HepG2 (cell line): ENCODE results near the gene SLC41A1. TPM values are rescaled to one million over a fixed set of nuclear protein-coding genes. Genes with fewer than 3 reads are reported as not detected.
A peak's percentile ranks its signal among the peaks of the same experiment; 100 is the strongest.

ENCODE experiments used
- ARID4A ChIP-seq: sonication (generic); formaldehyde crosslinking; IDR thresholded peaks from 2 replicates; pipeline ENCODE4 v1.5.0; 2020; ENCODE audit warnings: mild to moderate bottlenecking, missing genetic modification reagents, borderline replicate concordance
- ATF1 ChIP-seq: IDR thresholded peaks from 2 replicates; pipeline ENCODE4 v1.6.1; 2016; ENCODE audit warnings: mild to moderate bottlenecking, control low read depth
- CBFB ChIP-seq: sonication (generic); formaldehyde crosslinking; IDR thresholded peaks from 2 replicates; pipeline ENCODE4 v1.4.0; 2020; ENCODE audit warnings: missing genetic modification reagents
- DMAP1 ChIP-seq: IDR thresholded peaks from 2 replicates; pipeline ENCODE4 v1.6.1; 2016
- HMG20B ChIP-seq: conservative IDR thresholded peaks from 2 replicates; pipeline ENCODE4 v1.6.1; 2016; ENCODE audit warnings: missing genetic modification reagents, missing compliant biosample characterization
- IKZF5 ChIP-seq: IDR thresholded peaks from 2 replicates; pipeline ENCODE4 v1.6.1; 2018; ENCODE audit warnings: missing genetic modification reagents, mild to moderate bottlenecking, missing compliant biosample characterization
- KMT2B ChIP-seq: IDR thresholded peaks from 2 replicates; pipeline ENCODE4 v1.6.1; 2016; ENCODE audit warnings: missing genetic modification reagents, missing compliant biosample characterization
- MYC ChIP-seq: sonication (generic); formaldehyde crosslinking; IDR thresholded peaks from 2 replicates; pipeline ENCODE4 v1.9.0; 2021; ENCODE audit warnings: missing genetic modification reagents, borderline replicate concordance
- MYPOP ChIP-seq: sonication (generic); formaldehyde crosslinking; IDR thresholded peaks from 2 replicates; pipeline ENCODE4 v1.8.1; 2023; ENCODE audit warnings: mild to moderate bottlenecking, moderate library complexity, missing genetic modification reagents
- PAXIP1 ChIP-seq: sonication (generic); formaldehyde crosslinking; conservative IDR thresholded peaks from 2 replicates; pipeline ENCODE4 v1.4.0; 2020; ENCODE audit warnings: mild to moderate bottlenecking, missing genetic modification reagents, moderate library complexity
- SNAPC5 ChIP-seq: sonication (generic); formaldehyde crosslinking; IDR thresholded peaks from 2 replicates; pipeline ENCODE4 v1.8.1; 2023; ENCODE audit warnings: mild to moderate bottlenecking, missing genetic modification reagents, borderline replicate concordance
- SP5 ChIP-seq: IDR thresholded peaks from 2 replicates; pipeline ENCODE4 v1.6.1; 2016; ENCODE audit warnings: low read depth, borderline replicate concordance
- TAF15 ChIP-seq: fragments of 200-400 bp; formaldehyde crosslinking; IDR thresholded peaks from one replicate; pipeline ENCODE4 v1.6.1; 2018; ENCODE audit warnings: mild to moderate bottlenecking, low read depth, low read length; ENCODE audit not compliant: poor library complexity, severe bottlenecking
- TARDBP ChIP-seq: sonication (generic); formaldehyde crosslinking; IDR thresholded peaks from 2 replicates; pipeline ENCODE4 v1.8.0; 2022; ENCODE audit warnings: mild to moderate bottlenecking, missing genetic modification reagents
- ZNF136 ChIP-seq: sonication (generic); formaldehyde crosslinking; IDR thresholded peaks from 2 replicates; pipeline ENCODE4 v1.8.1; 2022; ENCODE audit warnings: low read depth, mild to moderate bottlenecking, moderate library complexity, missing genetic modification reagents
- ZNF619 ChIP-seq: sonication (generic); formaldehyde crosslinking; IDR thresholded peaks from 2 replicates; pipeline ENCODE4 v1.4.0; 2020; ENCODE audit warnings: mild to moderate bottlenecking, missing genetic modification reagents
- ZNF841 ChIP-seq: sonication (generic); formaldehyde crosslinking; IDR thresholded peaks from 2 replicates; pipeline ENCODE4 v1.8.1; 2023; ENCODE audit warnings: missing genetic modification reagents, borderline replicate concordance
- ZSCAN9 ChIP-seq: IDR thresholded peaks from 2 replicates; pipeline ENCODE4 v1.6.1; 2016; ENCODE audit warnings: borderline replicate concordance
- polyA plus RNA-seq, 8 experiments: library from polyadenylated mRNA; depleted of rRNA in 3 of 8; stranded (reverse) in 7 of 8; unstranded in 1 of 8; fragments of >200 nt; fragmentation: Illumina TruSeq in 4 of 8; extraction: Trizol in 4 of 8; gene quantifications; 2 replicates each; pipeline versions ENCODE4 v1.2.1 to v1.2.3, GENCODE V29; 2011 to 2016; ENCODE audit warnings: low read depth in 4 of 8, missing spikeins in 1 of 8, mixed read lengths in 1 of 8; ENCODE audit not compliant: insufficient read depth in 1 of 8
- total RNA-seq, 5 experiments: library from RNA; depleted of rRNA; stranded (reverse); fragments of >200 nt; fragmentation: Illumina TruSeq; extraction: Trizol; gene quantifications; 2 replicates each; pipeline ENCODE4 v1.2.3, GENCODE V29; 2016; ENCODE audit warnings: low read depth in 1 of 5

The SLC41A1 gene
- total and polyA plus RNA-seq, 2 of the 13 experiments (the other 11 are each of a cell fraction or from before 2014, with no cell fraction given): 2.2 to 4.6 TPM

GRCh38 chr1:205750138-205751035 lies 62.6 kb downstream of the SLC41A1 start, which contains the start of gene NUCKS1 (continued):
- no peak for TF ChIP-seq ZNF841
- peak; percentile 53; the same call in 1 of the 2 replicates for TF ChIP-seq ZNF136
- 0 out of 2 replicates have a peak, but pooled peaks have one; percentile 10 for TF ChIP-seq SNAPC5 (CRISPR knock-in tag)
- TF ChIP-seq ZNF619 (CRISPR knock-in tag): no peak
- peak; percentile 57 for TF ChIP-seq IKZF5
- TF ChIP-seq ZSCAN9: 0 out of 2 replicates have a peak, but pooled peaks have one; percentile 62
- TF ChIP-seq ARID4A: peak; percentile 29; the same call in 1 of the 2 replicates
- peak; percentile 73 for TF ChIP-seq KMT2B (CRISPR knock-in tag)
- TF ChIP-seq SP5 (CRISPR knock-in tag): peak; percentile 44; the same call in 1 of the 2 replicates
- peak; percentile 50; the same call in 1 of the 2 replicates for TF ChIP-seq TARDBP
- no peak for TF ChIP-seq TAF15
- TF ChIP-seq MYPOP (CRISPR knock-in tag): 0 out of 2 replicates have a peak, but pooled peaks have one; percentile 21
- 0 out of 2 replicates have a peak, but pooled peaks have one; percentile 10 for TF ChIP-seq MYC (CRISPR knock-in tag)
- TF ChIP-seq DMAP1 (CRISPR knock-in tag): peak; percentile 60
- TF ChIP-seq HMG20B: 0 out of 2 replicates have a peak, but pooled peaks have one; percentile 47
- no peak for TF ChIP-seq CBFB (CRISPR knock-in tag)
- TF ChIP-seq PAXIP1 (CRISPR knock-in tag): peak; percentile 42; the same call in 1 of the 2 replicates
- peak; percentile 88 for TF ChIP-seq ATF1 (CRISPR knock-in tag)
